HG03095 (cell line): ENCODE measurements around the gene ZNF668.
"Not testable (repeated sequence)": the region's sequence is repeated elsewhere in the genome, so short reads cannot be mapped to it uniquely, and the experiment has no call there.

Experiments used
- ATAC-seq: cut with Tn5 transposase; IDR thresholded peaks from one replicate; pipeline ENCODE4 v1.9.1; 2021; ENCODE audit warnings: moderate library complexity; ENCODE audit not compliant: unreplicated experiment

ZNF668 gene

DNA sequence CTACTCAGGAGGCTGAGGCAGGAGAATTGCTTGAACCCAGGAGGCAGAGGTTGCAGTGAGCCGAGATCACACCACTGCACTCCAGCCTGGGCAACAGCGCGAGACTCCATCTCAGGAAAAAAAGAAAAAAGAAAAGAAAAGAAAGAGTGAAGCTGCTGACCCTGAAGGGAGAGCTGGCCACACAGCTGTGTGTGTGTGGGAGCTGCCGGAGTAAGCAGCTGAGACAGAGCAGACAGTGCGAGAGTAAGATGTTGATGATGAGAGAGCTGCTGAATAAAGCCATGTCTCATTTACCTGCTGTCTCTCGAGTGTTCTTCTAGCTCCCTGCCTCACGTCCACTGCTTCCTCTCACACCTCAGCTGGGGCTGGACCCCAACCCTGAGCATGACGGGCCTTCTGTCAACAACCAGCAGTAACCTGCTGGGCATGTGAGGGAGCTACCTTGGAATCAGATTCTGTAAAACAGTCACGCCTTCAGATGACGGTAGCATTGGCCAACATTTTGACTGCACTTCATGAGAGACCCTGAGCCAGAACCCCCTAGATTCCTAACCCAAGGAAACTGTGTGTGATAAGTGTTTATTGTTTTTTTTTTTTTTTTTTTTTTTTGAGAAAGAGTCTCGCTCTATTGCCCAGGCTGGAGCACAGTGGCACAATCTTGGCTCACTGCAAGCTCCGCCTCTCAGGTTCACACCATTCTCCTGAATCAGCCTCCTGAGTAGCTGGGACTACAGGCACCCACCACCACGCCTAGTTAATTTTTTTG, 27.0 kb upstream of the ZNF668 start:
- not testable (repeated sequence) for ATAC-seq

DNA sequence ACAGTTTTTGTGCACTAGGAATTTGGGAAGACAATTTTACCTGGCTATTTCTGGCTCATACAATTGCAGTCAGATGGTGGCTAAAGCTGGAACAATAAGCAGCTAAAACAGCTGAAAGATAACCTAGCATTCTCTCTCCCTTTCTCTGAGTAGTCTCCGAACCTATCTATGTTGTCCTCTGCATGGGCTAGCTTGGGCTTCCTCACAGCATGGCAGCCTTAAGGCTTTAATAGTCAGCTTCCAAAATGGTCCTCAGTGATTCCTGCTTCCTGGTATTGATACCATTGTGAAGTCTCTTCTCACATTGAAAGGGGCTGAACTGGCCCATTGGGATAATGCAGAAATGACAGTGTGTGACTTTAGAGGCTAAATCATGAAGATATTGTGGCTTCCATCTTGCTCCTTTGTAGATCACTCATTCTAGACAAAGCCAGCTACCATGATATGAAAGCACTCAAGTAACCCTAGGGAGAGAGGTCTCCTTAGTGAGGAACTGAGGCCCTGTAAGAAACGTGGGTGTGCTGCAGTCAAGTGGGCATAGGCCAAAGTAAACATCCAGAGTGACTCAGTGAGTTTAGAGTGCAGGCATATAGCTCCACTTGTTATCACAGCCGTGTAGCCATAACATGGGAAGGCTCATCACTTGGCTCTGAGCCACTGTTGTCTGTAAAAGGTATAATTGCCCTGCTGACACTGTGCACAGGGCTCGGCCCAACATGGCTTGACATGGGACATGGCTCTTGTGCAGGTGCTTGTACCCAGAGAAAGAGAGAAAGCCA, 26.0 kb upstream of the ZNF668 start:
- ATAC-seq, result no peak

- ATAC-seq, result peak; percentile 81
These were observed 20.5 kb upstream of the ZNF668 start, which contains the start of gene VKORC1 for GRCh38 chr16:31094424-31095120. Gene VKORC1 (minus strand): TSS chr16:31094797. CDS start chr16:31094729, 68 bp downstream.

DNA sequence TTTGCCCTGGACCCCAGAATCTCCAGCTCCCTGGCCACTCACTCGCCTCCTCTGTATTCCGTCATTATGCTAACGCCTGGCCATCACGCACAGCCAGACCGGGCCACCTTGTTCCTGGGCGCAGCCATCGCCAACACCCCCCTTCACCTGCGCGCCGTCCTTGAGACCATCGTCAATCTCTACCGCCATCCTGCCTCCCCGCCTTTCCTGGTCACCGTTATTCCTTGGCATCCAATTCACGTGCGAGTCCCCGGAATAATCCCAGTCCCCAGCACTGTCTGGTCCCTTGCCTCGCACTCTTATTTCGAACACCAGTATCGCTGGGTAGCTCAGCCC, 20.0 kb upstream of the ZNF668 start:
- peak; percentile 2 for ATAC-seq

DNA sequence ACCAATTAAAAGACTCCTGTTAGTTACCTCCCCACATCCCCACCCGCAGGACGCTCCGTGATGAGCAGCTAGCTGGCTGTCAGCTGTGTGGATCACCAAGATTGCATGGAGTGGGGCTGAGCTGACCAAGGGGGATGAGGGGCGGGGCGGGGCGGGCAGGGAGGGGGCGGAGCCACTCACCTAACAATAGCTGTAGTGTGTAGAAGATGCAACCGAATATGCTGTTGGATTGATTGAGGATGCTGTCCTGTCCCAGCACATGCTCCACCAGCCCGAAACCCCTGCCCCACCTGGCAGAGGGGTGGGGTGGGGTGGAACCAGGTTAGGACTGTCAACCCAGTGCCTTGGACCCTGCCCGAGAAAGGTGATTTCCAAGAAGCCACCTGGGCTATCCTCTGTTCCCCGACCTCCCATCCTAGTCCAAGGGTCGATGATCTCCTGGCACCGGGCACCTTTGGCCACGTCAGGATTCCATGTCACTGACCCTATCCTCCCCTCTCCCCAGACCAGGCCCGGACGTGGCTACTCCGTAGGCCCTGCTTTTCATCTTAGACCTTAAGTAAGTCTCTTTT, 19.2 kb upstream of the ZNF668 start:
- no peak for ATAC-seq

DNA sequence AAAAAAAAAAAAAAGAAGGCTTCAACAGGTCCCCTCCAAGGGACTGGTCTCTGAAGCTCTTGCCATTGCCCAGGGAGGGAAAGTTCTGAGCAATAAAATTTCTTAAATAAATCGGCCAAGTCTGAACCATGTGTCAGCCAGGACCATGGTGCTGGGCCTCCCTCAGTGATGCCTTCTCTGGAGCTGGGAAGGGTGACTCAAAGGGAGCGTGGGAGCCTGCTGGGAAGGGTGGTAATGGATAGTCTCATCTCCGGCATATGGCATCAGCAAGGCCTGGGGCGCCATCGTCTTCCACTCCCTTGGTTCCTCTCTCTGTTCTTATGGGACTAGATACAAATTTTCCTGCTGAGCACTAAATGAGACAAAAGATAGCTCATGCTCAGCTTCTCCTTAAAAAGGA, 18.3 kb upstream of the ZNF668 start:
- ATAC-seq, result no peak

DNA sequence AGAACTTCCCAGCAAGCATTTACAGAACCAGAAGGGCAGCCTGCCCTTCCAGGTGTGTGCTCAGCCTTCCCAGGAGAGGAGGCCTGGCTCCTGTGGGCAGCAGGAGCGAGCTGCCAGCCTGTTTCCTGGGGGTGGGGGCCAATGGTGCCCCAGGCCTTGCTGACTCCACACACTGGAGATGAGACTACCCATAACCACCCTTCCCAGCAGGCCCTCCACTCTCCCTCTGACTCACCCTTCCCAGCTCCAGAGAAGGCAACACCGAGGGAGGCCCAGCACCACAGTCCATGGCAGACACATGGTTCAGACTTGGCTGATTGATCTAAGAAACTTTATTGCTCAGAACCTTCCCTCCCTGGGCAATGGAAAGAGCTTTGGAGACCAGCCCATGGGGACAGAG, 16.5 kb upstream of the ZNF668 start:
- no peak for ATAC-seq

GRCh38 chr16:31089199-31089598, 15.2 kb upstream of the ZNF668 start:
- no peak for ATAC-seq

DNA sequence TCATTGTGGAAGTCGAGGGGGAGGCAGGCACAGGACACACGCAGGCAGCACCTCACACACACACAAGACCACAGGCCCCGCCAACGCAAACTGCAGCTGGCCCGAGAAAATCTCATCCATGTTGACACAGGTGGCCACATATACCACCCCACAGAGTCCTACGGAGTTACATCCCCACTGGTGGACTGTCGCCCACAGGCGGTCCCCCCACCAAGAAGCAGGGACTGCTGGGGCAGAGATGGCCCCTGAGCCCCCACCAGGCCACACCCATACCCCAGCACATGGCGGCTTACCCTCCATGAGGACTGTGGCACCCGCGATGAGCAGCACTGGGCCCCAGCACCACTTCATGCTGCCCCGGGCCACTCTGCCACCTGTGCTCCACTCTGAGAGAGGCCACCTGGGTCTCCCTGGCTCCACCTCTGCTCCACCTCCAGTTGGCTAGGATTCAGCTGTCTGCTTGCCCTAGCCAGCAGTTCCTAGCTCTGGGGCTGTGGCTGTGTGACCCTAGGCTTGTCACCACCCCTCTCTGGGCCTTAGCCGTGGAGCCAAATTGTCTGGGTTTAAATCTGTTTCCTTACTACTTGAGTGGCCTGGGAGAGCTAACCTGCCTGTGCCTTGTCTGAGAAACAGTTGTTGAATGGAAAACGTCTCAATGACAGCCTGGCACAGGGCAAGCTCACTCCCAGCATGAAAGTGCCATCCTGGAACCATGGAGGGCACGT, 14.6 kb upstream of the ZNF668 start, which contains the start of gene PRSS53:
Gene PRSS53 (minus strand): TSS at position 485 of the 725 bp plus-strand sequence. CDS start 134 bp downstream, at position 351.
- ATAC-seq, result no peak

DNA sequence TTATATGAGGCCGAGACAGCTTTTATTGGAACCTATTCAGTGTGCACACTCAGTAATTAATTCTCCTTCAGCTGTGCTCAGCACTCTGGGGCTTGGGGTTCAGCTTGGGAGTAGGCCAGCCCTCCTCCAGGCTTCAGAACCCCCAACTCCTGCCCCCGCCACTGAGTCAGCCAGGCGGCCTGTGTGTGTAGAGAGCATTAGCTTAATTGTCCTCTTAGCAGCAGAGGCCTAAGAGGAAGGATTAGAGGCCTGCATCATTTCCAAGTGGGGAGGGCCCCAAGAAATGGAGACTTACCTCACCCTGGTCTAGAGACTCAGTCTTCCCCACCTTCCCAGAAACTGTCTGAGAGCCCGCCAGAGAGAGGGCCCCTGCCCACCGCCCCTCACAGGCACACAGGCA, 13.9 kb upstream of the ZNF668 start:
- ATAC-seq, result no peak

DNA sequence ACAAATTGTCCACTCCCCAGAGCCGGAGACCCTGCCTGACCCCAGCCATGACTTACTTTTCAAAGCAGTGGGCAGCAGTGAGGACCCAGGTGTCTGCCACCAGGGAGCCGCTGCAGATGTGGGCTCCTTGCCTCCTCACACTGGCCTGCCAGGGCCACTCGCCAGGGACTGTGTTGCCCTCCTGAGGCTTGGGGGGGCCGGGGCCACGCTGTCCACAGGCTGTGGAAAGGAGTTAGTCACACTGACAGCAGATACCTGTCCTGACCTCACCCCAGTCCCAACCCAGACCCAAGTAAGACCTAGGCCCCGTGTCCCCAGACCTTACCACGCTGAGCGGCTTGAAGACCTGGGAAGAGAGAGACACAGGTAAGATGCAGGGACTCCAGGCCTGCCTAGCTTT, 13.4 kb upstream of the ZNF668 start:
- no peak for ATAC-seq

DNA sequence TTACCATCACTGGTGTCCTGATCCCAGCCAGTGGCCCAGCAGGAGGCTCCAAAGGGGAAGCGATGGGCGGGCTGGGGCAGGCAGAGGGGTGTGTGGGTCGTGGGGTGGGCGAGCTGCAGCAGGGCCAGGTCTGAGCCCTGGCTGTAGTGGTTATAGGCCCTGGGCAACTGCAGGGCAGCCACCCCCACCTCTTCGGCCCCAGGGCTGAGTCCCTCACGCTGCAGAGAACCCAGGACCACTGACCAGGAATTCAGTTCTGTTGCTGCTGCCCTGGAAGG, 12.5 kb upstream of the ZNF668 start:
- no peak for ATAC-seq

- ATAC-seq, result no peak
These were observed 12.0 kb upstream of the ZNF668 start for GRCh38 chr16:31085873-31086628.

DNA sequence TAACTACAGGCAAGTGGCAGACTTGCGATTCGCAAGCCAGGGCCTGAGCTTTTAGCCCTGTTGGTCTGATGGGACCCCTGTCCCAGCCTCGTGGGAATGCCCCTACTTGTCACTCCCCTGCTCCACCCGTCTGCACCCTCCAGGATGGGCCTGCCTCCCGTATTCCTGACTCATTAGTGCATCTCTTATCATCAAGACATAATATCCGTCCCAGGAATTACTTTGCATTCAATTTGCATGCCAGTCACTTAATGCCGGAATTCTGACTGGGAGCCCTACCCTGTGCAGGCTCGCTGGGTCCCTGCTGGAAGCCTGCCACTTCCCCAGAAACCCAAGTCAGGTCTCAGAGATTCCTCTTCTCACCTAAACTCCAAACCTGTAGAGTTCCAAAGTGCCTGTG, 11.4 kb upstream of the ZNF668 start:
- ATAC-seq, result no peak

GRCh38 chr16:31084584-31085302, 10.7 kb upstream of the ZNF668 start:
- no peak for ATAC-seq

GRCh38 chr16:31083981-31084380, 9.9 kb upstream of the ZNF668 start:
- no peak for ATAC-seq

GRCh38 chr16:31083556-31083955, 9.5 kb upstream of the ZNF668 start:
- no peak for ATAC-seq

GRCh38 chr16:31083081-31083480, 9.0 kb upstream of the ZNF668 start:
- no peak for ATAC-seq

GRCh38 chr16:31082368-31083045, 8.5 kb upstream of the ZNF668 start:
- ATAC-seq, result no peak
